HG02943 (cell line): Measurements from ENCODE around the gene HNRNPM.
"Not testable (repeated sequence)": the region's sequence is repeated elsewhere in the genome, so short reads cannot be mapped to it uniquely, and the experiment has no call there.

ENCODE experiments used
- ATAC-seq: cut with Tn5 transposase; IDR thresholded peaks from one replicate; pipeline ENCODE4 v1.9.1; 2021; ENCODE audit warnings: mild to moderate bottlenecking, low read depth, moderate library complexity; ENCODE audit not compliant: unreplicated experiment

Gene HNRNPM

GRCh38 chr19:8504919-8505318, 60.1 kb downstream of the HNRNPM start:
- no peak for ATAC-seq

DNA sequence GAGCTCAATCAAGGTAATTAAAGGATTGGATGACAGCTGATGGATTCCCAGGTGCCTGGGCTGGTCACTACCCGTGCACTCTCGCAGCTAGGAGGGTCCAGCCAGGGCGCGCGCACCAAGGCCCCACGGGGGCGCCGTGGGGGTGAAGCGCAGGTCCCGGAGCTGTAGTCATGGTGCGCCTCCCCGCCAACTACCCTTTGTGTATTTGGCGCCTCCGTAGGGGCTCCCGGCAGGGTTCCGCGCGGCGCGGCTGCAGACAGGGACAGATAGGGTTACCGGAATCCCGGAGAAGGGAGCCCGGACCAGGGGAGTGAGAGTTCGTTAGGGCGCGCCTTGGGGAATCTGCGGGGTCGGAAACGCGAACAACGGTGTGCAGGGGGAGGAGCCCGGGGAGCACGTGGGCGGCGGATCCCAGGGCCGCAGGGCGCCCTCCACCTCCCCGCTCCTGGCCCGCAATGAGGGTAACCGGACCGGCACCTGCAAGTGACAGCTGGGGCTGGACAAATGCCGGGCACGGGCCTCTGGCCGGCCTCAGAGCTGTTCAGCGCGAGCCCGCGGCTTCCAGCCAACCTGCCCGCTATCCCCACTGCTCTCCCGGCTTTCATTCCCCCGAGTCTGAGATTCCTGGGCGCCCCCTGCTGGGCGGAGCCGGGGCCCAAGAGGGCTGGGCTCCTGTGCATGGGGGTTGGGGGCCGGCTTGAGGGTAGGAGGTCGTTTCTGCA, 61.1 kb downstream of the HNRNPM start:
- no peak for ATAC-seq

- ATAC-seq, result no peak
These were observed 61.7 kb downstream of the HNRNPM start for GRCh38 chr19:8506402-8506957.

DNA sequence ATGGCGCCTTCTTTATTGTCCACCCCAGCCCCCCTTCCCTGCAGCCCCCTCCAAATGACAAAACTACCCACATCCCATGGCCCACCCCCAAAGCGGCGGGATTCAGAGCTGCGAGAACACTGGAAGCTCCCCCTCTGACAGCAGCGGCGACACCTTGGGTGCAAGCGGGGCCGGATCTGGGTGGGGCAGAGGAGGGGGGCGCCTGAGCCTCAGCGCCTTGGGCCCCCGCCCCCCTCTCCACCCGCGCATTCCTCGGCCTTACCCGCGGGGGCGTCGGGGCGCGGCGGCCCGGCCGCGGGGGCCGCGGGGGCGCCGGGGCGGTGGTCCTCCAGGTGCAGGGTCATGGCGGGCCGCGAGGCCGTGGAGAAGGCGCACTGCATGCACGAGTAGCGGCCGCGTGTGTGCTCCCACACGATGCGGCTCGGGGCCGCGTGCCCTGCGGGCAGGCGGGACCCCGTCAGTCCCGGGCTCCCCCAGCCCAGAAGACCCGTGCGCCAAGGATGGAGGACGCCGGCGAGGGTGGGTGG, 65.9 kb downstream of the HNRNPM start:
- ATAC-seq, result no peak

DNA sequence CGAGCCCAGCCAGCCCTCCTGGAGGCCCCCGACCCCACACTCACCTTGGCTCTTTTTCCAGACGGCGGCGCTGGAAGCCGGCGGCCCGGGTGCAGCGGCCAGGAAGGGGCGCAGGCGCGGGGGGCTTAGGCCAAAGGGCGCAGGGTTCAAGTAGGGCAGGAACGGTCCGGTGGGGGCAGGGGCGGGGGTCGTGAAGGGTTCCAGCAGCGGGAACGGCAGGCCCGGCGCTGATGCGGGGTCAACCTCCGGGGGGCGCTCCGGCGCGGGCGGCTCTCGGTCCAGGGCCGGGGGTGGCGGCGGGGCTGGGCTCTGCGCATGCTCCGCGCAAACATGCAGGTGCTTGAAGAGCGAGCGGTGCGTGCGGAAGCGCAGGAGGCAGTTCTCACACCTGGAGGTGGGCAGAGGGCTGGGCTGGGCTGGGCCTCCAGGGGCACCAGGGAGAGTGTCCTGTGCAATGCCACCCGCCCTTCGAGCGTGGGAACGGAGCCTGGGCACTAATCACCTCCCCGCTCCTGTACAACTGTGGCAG, 66.9 kb downstream of the HNRNPM start:
- no peak for ATAC-seq

DNA sequence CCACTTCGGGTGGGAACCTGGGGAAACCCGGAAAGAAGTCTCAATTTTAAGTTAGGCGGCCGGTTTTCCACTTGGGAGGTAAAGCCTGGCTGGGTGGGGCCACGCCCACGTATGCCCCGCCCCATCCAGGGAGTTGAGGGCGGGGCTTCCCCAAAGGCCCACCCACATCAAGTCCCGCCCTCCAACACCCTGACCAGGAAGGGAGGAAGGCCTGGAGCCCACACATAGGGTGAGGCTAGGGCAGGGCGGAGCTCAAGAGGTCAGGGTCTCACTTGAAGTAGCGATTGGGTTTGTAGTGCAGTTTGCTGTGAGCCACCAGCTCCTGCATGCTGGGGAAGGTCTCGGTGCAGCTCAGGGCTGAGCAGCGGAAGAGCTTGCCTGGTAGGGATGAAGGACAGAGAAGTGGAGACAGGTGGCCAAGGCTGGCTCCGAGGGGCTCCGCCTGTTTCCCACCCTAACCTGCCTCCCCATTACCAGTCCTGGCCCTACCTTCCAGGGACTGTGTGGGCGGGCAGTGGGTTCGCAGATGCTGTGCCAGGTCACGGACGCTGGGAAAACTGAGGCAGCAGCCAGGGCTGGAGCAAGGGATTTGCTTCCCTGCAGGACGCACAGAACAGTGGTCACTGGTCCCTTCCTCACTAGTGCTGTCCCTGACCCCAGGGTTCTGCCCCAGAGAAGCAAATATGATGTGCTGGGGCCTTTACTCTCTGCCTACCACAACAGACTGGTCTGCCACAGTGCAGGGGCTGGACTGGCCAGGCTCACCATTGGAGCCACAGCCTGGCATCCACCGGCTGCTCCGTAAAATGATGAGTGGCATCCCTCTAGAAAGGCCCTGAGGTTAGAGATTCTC, 67.6 kb downstream of the HNRNPM start:
- no peak for ATAC-seq

- no peak for ATAC-seq
These were observed 68.4 kb downstream of the HNRNPM start for GRCh38 chr19:8513036-8513686.

GRCh38 chr19:8513687-8514504, 69.1 kb downstream of the HNRNPM start, which contains the start of gene ZNF414:
TSS of gene ZNF414 (minus strand) at chr19:8514167. CDS start at chr19:8514046, 121 bp downstream.
- ATAC-seq, result peak; percentile 77

DNA sequence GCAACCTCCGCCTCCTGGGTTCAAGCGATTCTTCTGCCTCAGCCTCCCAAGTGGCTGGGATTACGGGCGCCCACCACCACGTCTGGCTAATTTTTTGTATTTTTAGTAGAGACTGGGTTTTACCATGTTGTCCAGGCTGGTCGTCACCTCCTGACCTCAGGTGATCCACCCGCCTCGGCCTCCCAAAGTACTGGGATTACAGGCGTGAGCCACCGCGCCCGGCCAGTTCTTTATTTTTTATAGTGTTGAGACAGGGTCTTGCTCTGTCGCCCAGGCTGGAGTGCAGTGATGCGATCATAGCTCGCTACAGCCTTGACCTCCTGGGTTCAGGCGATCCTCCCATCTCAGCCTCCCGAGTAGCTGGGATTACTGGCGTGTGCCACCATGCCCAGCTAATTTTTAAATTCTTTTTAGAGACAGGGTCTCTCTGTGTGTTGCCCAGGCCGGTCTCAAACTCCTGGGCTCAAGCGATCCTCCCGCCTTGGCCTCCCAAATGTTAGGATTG, 69.8 kb downstream of the HNRNPM start:
- not testable (repeated sequence) for ATAC-seq

GRCh38 chr19:8515317-8515716, 70.5 kb downstream of the HNRNPM start:
- no peak for ATAC-seq

GRCh38 chr19:8517551-8518442, 73.0 kb downstream of the HNRNPM start:
- ATAC-seq, result no peak

DNA sequence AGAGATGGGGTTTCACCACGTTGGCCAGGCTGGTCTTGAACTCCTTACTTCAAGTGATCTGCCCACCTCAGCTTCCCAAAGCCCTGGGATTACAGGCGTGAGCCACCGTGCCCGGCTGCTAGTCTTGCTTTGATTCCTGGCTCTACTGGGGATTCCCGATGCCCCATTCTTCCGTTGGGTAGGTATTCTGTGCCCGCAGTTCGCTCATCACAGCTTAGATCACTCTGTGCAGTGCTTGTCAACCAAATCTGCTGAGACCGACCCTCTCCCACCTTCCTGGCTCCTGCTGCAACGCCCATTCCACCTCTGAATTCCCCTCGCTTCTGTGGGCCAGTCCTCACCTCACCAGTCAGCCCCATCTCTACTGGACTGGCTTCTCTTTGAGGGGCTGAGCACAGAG, 73.8 kb downstream of the HNRNPM start:
- no peak for ATAC-seq

GRCh38 chr19:8519388-8519787, 74.6 kb downstream of the HNRNPM start:
- ATAC-seq, result no peak

GRCh38 chr19:8525401-8525684, 80.6 kb downstream of the HNRNPM start:
- no peak for ATAC-seq

GRCh38 chr19:8526345-8527091, 81.7 kb downstream of the HNRNPM start:
- no peak for ATAC-seq

GRCh38 chr19:8528500-8528899, 83.7 kb downstream of the HNRNPM start:
- ATAC-seq, result no peak

DNA sequence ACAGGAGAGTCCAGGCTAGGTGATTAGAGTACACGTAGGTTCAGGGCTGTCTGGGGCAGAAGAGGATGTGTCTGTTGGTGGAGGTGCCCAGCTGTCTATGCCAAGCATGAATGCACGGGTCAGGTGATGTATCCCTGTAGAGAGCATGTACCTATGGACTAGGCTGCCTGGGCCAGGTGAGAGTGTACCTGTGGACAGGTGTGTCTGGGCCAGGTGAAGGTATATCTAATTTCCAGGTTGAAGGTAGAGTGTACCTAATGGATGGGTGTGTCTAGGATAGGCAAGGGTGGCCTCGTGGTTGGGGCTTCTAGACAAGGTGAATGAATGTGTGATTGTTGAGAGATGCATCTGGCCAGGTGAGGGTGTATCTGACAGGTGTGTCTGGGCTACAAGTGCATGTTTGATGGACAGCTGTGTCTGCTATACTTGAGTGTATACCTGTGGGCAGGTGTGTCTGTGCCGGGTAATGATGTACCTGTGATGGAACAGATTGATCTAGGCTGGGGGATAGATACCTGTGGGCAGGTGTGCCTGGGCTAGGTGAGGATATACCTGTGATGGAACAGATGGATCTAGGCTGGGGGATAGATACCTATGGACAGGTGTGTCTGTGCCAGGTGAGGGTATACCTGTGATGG, 84.7 kb downstream of the HNRNPM start:
- no peak for ATAC-seq
